Sigmoid colon (tissue), 4 donors: ENCODE measurements around the gene ASIP.

Experiments
- CTCF ChIP-seq, 4 experiments: fragments of 450-650 bp in 3 of 4; fragments of 200-600 bp in 1 of 4; IDR thresholded peaks; one replicate each; pipeline ENCODE4 v1.5.1; 2016 to 2019; ENCODE audit warnings: antibody characterized with exemption in 4 of 4, mild to moderate bottlenecking in 3 of 4, moderate library complexity in 2 of 4
- POLR2A ChIP-seq, 2 donors: fragments of 450-650 bp; IDR thresholded peaks; one replicate each; pipeline ENCODE4 v1.6.1; 2016; ENCODE audit warnings: antibody characterized with exemption in 2 of 2, mild to moderate bottlenecking in 2 of 2, moderate library complexity in 2 of 2
- POLR2AphosphoS5 ChIP-seq, 4 donors: sonication (generic); formaldehyde crosslinking; IDR thresholded peaks; one replicate each; pipeline ENCODE4 v1.6.1; 2017; ENCODE audit warnings: antibody characterized with exemption in 4 of 4

DNA sequence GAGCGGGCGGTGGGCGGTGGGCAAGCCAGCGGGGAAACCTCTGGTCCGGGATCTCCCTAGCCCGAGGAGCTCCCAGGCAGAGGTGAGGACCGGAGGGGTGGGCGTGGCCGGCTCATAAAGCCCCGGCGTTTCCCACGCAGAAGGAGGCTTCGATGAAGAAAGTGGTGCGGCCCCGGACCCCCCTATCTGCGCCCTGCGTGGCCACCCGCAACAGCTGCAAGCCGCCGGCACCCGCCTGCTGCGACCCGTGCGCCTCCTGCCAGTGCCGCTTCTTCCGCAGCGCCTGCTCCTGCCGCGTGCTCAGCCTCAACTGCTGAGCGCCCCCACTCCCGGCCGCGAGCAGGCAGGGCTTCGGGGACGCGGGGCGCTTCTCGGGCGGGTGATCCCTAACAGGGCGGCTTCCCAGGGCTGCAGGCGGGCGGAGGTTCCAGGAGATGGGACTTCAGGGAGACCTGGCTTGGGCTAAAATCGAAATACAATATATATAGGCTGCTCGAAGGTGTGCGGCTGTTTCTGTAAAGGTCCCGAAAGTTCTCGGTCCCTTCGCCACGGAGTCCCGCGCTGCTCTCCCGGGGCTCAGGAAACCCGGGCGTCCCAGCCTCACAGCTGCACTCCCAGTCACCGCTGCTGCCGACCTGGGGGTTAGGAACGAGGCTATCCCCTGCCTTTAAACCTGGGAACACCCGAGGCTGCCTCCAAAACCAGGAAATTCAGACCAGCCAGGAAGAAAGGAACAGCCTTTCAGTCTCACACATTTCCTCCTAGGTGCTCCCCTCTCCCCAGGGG is 27.8 kb downstream of the ASIP start:
- TF ChIP-seq CTCF (IDR thresholded peaks at IDR 0.05), result no peak
- TF ChIP-seq POLR2AphosphoS5 (IDR thresholded peaks at IDR 0.05), result no peak
- no peak for TF ChIP-seq POLR2A (IDR thresholded peaks at IDR 0.05)
